ENCODE results near the gene PDK3.

The PDK3 gene

DNA sequence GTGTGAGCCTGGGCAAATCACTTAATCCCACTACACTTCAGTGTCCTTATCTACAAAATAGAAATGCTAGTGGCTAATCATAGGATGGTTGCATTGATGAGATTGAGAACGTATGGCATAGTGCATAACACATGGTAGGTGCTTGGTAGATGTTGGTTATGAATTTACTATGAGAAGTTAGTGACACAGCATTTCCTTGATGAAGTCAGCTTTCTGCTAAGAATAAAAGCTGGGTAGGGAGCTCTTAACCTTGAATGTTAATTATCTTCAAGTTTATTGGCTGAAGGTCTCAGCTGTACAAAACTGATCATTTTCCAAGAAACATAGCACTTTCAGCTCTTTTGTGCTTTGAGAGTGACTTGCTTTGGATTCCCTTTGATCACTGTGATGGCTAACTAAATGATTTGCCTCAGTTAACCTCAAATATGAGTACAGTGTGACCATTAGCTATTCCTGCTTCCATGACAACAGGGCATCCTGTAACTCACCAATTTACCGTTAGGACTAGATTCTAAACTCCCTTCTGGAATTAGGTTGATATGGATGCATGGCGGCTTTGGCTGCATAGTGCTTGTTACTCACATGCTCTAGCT, 17.8 kb downstream of the PDK3 start:
- DNase-seq (ENCODE audit: low read depth in 2 of 2) = no peak

DNA sequence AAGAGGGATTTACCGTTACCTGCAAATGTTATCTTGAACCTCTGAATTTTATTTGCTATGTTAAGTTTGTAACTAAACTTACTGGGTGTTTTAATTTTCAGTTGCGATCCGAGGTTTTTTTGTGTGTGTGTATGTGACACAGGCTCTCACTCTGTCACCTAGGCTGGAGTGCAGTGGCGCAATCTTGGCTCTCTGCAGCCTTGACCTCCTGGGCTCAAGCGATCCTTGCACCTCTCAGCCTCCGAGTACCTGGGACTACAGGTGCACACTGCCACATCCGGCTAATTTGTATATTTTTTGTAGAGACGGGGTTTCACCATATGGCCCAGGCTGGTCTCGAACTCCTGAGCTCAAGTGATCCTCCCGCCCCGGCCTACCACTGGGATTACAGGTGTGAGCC, 18.5 kb downstream of the PDK3 start:
- no peak for DNase-seq (ENCODE audit: low read depth in 2 of 2)

DNA sequence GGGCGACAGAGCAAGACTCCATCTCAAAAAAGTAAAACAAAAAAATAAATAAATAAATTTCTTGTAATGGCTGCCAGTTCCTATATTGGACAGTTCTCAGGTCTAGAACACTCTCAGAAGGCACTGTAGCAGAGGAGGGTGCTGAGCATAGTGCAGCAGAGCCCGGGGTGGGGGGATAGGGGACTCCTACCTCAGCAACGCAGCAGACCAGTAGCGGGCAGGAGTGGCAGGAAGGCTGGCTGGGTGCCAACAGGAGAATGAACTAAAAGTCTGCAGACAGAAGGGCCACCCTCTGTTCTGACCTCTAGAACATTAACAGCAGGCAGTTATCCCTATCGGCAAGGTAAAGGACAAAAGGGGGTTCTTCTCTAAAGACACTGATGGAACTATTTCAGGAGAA, 20.2 kb downstream of the PDK3 start:
- DNase-seq (ENCODE audit: low read depth in 2 of 2) = no peak

DNA sequence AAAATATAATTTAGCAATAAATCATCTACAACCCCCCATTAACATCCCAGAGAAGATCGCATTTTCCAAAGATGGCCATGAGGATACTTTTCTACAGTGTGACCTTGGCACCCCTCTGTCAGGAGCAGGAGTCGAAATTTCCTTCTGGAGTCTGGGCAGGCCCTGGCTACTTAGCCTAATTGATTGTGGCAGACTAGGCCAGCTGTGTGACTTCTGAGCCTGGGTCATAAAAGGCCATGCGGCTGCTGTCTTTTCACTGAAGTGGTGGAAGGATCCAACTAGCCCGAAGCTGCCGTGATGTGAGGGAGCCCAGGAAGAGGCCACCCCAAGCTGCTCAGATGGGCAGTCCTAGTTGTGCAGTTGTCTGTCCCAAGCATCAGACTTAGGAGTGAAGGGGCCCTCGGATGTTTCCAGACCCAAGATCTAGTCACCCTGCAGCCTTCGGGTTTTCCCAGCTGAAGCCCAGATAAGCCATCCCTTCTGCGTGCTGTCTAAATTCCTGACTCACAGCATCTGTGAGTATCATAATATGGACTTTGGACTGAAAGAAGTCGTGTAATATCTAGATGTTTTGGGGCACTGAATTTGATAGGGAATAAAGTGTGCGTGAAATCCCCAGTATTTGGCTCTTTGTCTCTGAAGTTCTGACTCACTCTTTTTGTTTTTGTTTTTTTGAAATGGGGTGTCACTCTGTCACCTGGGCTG, 21.0 kb downstream of the PDK3 start:
- no peak for DNase-seq (ENCODE audit: low read depth in 2 of 2)

DNA sequence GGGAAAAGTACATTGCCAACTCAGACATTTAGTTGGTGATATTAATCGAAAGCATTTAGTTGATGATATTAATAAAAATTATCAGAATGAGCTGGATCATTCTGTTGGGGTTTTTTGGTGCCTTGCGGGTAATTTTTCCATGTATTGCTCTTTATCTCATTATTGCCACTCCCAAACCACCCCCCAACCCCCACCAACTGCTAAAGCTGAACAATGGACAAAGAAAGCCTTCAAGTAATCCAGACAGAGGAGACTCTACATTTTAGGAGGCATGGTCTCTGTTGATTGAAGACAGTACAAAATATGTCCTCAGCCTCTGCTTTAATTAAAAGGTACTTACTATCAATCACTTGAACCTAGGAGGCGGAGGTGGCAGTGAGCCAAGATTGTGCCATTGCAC, 22.5 kb downstream of the PDK3 start:
- no peak for DNase-seq (ENCODE audit: low read depth in 2 of 2)

DNA sequence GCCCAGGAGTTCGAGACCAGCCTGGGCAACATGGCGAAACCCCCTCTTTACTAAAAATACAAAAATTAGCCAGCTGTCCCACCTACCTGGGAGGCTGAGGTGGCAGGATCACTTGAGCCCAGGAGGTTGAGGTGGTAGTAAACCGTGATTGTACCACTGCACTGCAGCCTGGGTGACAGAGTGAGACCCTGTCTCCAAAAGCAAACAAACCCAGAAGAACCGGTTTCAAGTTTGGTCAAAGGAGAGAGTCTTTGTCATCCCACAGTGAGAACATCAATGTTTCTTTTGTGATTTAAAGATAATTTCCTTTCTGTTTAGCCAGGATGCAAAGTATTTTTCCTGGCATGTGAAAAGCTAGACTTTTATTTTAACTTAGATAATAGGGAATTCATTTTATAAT, 26.7 kb downstream of the PDK3 start:
- DNase-seq (ENCODE audit: low read depth in 2 of 2) = no peak

DNA sequence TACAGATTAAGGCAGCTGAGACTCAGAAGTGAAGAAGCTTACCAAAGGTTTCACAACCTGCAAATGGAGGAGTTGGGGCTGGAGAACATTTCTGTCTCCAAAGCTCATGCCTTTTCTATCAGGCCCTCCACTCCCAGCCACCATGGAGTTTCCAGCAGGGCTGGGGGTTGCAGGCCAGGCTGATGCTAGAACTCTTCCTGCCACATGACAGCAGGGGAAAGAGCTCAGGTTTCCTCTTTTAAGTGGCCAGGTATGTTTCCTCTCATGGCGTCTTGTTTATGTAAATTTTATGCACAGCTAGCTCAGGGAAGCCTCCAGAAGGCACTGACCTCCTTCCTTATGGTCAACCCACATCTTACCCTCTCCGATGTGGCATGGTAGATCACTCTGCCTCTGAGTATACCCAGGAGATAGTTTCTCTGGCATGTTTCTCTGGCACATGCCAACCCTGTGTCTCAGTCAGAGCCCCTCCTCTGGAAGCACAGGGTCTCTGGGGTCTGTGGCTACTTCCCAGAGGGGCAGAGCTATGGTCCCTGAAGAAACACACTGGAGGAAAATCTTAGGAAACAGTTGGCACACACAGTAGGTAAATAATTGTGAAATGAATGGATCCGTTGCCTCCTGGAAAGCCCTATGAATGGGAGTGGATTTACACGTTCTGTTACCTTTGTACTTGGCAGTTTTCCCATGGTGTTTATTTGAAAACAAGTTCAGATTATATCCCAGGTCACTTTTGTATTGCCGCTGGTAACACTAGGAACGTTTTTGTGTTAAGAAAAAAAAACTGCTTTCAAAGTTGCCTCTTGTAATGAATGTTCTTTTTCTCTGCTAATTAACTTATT, 28.9 kb downstream of the PDK3 start:
- DNase-seq (ENCODE audit: low read depth in 2 of 2) = no peak

DNA sequence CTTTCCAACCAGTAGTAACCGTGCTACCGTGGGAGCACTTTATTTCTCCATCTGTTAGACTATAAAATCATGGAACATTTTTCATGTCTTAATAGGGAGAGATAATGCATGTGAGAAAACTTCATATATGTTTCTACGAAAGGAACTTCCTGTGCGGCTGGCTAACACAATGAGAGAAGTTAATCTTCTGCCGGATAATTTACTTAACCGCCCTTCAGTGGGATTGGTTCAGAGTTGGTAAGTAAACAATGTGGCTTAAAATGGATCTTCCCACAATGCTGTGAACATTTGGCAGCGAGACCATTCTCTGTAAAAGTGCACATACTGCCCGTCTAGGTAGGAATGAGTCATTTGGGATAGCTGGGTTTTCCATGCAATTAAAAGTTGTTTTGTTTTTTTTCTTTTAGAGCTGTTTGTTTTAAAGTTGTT, 29.6 kb downstream of the PDK3 start:
- no peak for DNase-seq (ENCODE audit: low read depth in 2 of 2)

DNA sequence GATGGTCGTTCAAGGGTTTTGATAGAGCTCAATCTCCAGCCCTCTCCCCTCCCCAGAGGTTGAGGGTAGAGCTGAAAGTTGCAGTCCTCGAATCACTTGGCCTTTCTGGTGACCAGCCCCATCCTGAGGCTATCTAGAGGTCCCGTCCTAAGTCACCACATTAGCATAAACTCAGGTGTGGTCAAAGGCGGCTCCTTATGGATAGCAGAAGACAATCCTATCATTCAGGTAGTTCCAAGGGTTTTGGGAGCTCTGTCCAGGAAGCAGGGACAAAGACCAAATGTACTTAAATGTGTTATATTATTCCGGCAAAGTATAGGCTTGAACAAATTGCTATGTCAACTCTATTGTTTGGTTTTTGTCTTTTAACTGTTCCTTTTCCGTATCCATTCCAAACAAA, 30.6 kb downstream of the PDK3 start:
- no peak for DNase-seq (ENCODE audit: low read depth in 2 of 2)

DNA sequence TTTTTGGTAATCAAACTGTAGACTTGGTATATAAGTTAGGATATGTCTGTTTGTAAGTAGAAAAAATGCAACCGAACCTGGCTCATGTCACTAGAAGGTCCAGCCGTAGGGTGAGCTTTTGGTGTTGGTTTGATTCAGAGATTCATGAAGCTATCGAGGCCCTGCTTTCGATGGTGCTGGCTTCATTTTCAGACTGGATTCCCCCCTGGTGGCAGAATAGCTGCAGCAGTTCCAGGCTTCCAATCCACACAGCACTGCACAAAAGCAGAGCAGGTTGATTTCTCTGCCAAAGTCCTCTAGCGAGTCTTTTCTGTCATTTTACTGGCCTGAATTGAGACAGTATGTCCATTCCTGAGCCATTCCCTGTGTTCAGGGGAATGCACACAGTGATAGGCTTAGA, 33.1 kb downstream of the PDK3 start:
- no peak for DNase-seq (ENCODE audit: low read depth in 2 of 2)

DNA sequence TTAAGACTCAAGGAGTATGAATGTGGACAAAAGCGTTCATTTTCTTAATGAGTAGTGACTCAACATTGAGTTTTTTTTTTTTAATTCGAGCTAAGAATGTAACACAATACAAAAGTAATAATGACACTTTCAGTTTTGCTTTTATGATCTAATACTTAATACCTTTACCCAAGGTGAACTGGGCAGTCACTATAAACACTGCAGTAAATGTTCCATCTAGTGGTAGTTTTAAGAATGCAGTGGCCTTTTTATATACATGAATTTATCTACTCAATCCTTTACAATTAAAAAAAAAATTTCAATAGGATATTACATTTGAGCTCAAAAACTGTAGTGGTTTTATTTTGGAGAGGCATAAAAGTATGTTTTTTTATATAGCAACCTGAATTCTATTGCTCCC, 33.9 kb downstream of the PDK3 start:
- DNase-seq (ENCODE audit: low read depth in 2 of 2) = no peak

DNA sequence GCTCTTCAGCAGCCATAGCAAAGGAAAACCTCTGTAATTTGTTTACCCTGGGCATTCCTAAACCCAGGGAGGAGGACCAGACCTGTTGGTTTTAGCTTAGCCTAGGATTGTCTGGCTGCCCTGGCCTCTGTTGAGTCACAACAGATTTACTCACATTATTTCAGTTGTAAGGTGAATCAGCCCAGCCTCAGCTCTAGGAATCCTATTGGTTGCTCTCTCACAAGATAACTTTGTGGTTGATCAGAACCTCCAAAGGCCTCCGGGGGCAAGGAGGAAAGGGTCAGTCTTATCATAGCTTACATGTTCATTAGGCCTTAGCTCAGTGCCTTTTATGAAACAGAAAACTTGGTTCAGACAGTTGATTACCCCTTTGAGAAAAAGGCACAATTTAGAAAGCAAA, 41.0 kb downstream of the PDK3 start:
- no peak for DNase-seq (ENCODE audit: low read depth in 2 of 2)

DNA sequence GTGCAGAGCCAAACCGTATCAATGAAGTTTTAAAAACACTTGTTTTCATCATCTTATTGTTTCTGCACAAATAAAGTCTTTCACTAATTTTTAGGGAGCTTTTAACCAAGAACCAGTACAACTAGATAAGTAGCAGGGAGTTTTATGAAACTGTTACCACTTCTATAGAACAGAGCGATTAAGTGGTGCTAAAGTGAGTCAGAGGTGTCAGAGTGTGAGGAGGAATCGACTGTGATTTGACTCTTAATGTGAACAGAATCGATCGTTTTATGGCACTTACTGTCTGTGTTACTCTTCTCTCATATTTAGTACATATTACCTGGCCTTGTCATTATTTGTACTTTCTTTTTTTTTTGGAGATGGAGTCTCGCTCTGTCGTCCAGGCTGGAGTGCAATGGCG, 43.3 kb downstream of the PDK3 start:
- DNase-seq (ENCODE audit: low read depth in 2 of 2) = no peak

DNA sequence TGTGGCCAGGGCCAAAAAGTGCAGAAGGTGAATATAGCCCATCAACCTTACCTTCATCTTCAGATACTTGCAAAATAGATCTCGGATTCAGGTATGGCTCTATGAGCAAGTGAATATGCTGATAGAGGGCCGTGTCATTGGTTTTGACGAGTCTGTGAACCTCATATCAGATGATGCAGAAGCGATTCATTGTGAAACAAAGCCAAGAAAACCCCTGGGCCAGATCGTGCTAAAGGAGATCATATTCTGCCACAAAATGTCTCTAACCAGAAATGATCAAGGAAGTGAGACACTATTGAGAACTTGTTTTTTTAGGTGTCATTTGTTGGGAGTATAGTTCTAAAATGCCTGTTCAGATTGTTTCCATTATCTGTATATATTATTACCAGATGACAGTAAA, 48.3 kb downstream of the PDK3 start:
- no peak for DNase-seq (ENCODE audit: low read depth in 2 of 2)

DNA sequence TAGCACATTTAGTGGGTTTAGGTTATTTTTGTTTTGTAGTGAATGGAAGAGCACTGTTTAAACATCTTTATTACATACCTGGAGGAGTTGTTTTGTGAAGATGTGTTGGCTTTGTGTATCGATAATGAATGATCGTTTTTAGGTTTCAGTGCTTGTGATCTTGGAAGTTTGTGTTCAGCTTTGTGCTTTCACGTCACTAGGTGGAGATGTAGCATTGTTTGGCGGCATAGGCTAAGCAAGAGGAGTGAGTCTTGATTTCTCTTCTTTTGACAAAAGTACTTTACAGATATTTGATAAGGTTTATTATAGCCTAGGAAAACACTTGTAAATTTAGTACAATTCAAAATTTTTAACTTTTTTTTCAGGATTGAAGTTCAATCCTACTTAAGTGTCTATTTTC, 50.4 kb downstream of the PDK3 start:
- DNase-seq (ENCODE audit: low read depth in 2 of 2) = no peak

DNA sequence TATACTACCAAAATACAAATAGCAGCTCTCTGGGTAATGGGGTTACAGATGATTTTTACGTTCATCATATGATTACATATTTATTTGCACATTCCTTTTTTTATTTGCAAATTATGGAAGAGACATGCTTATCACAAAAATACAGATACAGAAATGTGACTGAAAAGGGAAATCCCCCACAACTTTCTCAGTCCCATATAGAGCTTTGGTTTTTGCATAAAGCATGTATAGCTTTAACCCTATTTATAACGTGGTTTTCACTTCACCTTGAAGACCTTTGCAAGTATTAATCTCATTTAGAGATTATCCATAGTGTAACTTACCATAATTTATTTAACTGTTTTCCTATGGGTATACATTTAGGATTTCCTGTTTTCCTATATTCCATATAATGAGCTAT, 55.4 kb downstream of the PDK3 start:
- DNase-seq (ENCODE audit: low read depth in 2 of 2) = no peak

DNA sequence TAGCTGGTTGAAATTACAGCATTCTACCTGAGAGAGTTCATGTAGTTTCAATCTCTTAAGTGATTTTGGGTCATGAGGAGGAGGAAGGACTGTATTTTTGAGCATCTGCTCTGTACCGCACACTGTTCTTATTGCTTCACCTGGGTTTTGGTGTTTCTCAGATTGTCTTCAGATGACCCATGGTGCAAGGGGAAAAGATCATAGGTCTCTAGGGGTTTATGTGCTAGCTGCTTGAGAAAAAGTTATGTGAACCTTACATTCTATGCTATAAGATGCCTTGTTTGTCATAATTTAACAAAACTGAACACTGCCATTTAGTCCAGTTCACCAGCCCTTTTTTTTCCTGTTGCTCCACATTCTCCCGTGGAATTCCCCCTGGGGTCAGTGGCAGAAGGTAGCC, 60.4 kb downstream of the PDK3 start:
- DNase-seq (ENCODE audit: low read depth in 2 of 2) = no peak

DNA sequence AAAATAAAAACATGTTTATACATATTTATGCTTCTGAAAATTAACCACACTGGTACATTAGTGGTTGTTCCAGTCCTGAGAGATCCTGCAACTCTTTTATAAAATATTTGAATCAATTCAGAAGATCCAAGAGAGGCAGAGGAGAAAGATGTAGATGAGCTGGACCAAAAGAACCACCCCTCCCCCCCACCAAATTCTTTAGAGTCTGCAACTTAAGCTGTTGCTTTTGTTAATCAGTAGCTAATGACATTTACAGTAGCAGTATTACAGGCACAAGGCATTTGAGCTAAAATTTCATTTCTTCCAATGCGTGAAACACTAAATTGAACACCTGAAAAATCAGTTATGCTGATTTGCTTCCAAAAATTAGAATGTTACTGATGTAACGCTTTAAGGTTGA, 61.5 kb downstream of the PDK3 start:
- no peak for DNase-seq (ENCODE audit: low read depth in 2 of 2)

DNA sequence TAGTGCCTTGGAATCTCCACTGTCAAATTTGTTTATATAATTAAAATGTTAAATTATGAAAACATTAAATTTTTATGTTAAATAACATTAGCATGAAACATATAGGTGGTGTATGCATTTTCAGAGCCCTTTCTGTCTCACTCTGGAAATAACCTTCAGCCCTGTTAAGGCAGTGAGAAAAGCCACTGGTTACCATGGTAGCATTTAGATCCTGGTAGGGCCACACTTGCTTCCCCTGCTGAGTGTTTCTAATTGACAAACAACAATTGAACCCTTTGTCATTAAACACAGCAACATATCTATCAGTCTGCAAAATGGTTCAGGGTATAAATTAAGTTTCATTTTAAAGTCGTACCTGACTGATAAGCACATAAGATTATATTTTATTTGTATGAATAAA, 63.5 kb downstream of the PDK3 start:
- DNase-seq (ENCODE audit: low read depth in 2 of 2) = no peak

DNA sequence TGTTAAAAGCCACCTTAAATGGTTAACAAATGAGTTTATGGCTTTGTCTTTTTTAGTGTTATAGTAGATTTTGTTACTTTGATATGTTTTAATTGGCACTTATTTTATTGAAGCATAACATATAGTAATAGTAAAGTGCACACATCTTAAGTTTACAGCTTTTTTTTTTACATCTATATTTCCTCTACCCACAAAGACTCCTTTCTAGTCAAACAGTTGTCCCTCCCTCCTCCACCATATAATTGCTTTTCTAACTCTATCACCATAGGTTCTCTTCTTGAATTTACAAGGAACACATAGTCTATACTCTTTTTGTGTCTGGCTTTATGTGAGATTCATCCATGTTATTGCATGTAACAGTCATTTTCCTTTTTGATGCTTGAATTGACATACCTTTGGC, 71.5 kb downstream of the PDK3 start:
- DNase-seq (ENCODE audit: low read depth in 2 of 2) = no peak

DNA sequence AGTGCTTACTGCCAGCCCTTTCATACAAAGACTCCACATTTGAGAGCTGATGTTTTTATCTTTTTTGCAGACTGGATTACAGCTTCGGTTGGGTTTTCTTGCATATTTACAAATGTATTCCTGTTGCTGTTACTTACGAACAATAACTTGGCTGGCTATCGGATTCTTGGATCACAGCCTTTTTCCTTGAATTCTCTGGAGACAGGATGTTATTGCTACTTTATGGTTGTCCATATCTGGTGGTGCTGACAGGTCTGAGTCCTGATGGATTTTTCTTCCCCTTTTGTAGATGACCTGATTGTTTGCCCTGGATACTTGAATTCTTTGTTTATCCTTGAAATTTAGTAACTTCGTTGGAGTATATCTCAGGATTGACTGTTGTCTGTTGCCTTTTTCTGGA, 77.7 kb downstream of the PDK3 start:
- DNase-seq (ENCODE audit: low read depth in 2 of 2) = no peak

DNA sequence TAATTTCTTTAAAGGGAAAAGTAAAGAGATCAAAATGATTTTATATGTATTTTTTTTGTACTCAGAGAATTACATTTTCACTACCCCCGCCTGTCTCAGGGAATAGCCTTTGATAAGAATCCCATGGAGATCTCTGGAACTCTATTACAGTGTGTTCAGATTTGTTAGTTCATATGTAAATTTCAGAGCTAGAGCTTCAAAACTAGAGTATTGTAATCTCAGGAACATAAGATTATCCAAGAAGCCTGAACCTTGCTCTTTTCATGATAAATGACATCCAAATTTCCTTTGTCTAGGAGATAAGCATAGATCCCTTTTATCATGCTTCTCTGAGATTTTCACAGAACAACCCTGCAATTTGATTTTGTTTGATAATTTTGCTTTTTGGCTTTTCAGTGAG, 82.9 kb downstream of the PDK3 start:
- no peak for DNase-seq (ENCODE audit: low read depth in 2 of 2)

DNA sequence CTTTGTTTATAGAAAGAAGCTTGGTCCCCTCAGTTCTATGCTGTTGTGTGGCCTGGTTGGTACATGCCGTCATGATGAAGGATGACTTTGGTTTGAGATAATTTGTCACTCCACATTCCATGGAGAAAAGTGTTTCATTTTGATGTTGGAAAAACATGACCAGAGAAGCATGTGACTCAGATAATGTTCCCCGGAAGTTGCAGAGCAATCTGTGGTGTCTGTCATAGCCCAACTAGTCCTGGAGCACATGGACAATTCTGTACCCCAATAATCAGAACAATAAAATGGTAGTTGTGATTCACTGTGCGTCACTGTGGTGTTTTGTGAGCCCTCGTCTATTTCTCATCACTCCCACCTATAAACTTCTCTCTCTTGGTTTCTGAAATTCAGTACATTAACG, 85.1 kb downstream of the PDK3 start:
- no peak for DNase-seq (ENCODE audit: low read depth in 2 of 2)

Measured in stimulated activated CD4-positive, alpha-beta T cell treated with anti-CD3 and anti-CD28 coated beads, Interleukin-1b, Interleukin-23, amount 100 ng/mL, for 4 hours (primary cell).